Activated CD4-positive, alpha-beta T cell treated with anti-CD3 and anti-CD28 coated beads, Interleukin-2, amount 50 U/mL, for 16 hours (primary cell): Measurements from ENCODE around the gene HPS4.

Experiments
- DNase-seq: peaks from one replicate; pipeline ENCODE4 v3.0.0-alpha.2; 2020

Gene HPS4

GRCh38 chr22:26463688-26464087 lies 19.9 kb downstream of the HPS4 start:
- DNase-seq: no peak

- DNase-seq: no peak
These were observed 20.4 kb downstream of the HPS4 start for GRCh38 chr22:26463101-26463661.

GRCh38 chr22:26462641-26463040 lies 20.9 kb downstream of the HPS4 start:
- DNase-seq: no peak

GRCh38 chr22:26462051-26462450 lies 21.5 kb downstream of the HPS4 start:
- no peak for DNase-seq

- DNase-seq: no peak
These were observed 22.3 kb downstream of the HPS4 start for GRCh38 chr22:26461188-26461810.

- no peak for DNase-seq
These were observed 23.4 kb downstream of the HPS4 start for GRCh38 chr22:26460202-26460601.

GRCh38 chr22:26457661-26458272 lies 25.8 kb downstream of the HPS4 start:
- DNase-seq: no peak

GRCh38 chr22:26453812-26454500 lies 29.6 kb downstream of the HPS4 start:
- no peak for DNase-seq

GRCh38 chr22:26453216-26453615 lies 30.4 kb downstream of the HPS4 start:
- DNase-seq: no peak

- no peak for DNase-seq
These were observed 31.2 kb downstream of the HPS4 start for GRCh38 chr22:26452236-26453016.

- DNase-seq: no peak
These were observed 33.0 kb downstream of the HPS4 start for GRCh38 chr22:26450453-26451185.

GRCh38 chr22:26448941-26449340 lies 34.6 kb downstream of the HPS4 start:
- DNase-seq: no peak

- no peak for DNase-seq
These were observed 35.2 kb downstream of the HPS4 start for GRCh38 chr22:26448334-26448733.

- no peak for DNase-seq
These were observed 35.8 kb downstream of the HPS4 start for GRCh38 chr22:26447584-26448329.

GRCh38 chr22:26446808-26447515 lies 36.6 kb downstream of the HPS4 start:
- DNase-seq: no peak

- DNase-seq: no peak
These were observed 37.9 kb downstream of the HPS4 start for GRCh38 chr22:26445577-26446275.

- DNase-seq: no peak
These were observed 38.8 kb downstream of the HPS4 start for GRCh38 chr22:26444777-26445176.

- DNase-seq: no peak
These were observed 39.5 kb downstream of the HPS4 start for GRCh38 chr22:26443901-26444690.

GRCh38 chr22:26442086-26442756 lies 41.4 kb downstream of the HPS4 start:
- no peak for DNase-seq
